OCI-M2 (cell line): ENCODE data around the gene TUBA4B.
A peak's percentile ranks its signal among the peaks of the same experiment; 100 is the strongest.

Source experiments
- DNase-seq: peaks from one replicate; lab custom pipeline; 2025; ENCODE audit not compliant: unreplicated experiment; lab: John Stamatoyannopoulos, UW

Gene TUBA4B

GRCh38 chr2:219218732-219219701 is 34.0 kb upstream of the TUBA4B start, which contains the start of gene ABCB6:
TSS of gene ABCB6 (minus strand) at chr2:219218958. CDS start at chr2:219218673, 285 bp downstream.
- DNase-seq = no peak

DNA sequence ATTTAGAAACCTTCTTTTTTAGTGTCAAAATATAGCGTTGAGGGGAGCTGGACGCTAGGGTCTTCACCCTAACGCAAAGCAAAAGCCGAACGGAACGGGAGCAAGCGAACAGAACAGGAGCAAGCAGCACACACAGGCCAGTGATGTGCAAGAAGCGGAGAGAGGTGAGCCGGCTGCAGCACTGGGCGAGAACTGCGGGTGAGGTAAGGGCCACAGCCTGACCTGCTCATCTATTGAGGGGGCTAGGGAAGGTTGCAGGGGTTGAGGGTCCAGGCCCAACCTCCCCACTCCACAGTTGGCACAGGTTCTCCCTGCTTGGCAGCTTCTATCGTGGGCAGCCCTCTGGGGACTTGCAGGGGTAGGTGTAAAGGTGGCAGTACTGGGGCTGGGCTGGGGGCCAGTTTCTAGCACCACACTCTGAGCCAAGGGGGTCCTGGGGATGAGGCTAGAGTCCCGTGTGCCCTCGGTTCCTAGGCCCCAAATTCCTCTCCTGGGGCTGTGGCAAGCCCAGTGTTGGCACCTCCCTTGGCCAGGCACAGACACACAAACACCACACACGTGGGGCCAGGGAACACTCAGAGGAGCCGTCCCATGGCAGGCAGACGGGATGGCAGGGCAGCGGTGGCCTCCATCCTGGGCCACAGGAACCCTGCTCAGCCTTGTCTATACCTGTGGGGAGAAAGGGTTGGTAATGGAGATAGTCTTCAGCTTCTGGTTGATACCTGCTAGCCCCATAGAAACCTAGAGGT is 33.1 kb upstream of the TUBA4B start:
- DNase-seq = no peak

- no peak for DNase-seq
These were observed 32.2 kb upstream of the TUBA4B start for GRCh38 chr2:219220652-219221402.

GRCh38 chr2:219221957-219222518 is 31.0 kb upstream of the TUBA4B start:
- DNase-seq = no peak

DNA sequence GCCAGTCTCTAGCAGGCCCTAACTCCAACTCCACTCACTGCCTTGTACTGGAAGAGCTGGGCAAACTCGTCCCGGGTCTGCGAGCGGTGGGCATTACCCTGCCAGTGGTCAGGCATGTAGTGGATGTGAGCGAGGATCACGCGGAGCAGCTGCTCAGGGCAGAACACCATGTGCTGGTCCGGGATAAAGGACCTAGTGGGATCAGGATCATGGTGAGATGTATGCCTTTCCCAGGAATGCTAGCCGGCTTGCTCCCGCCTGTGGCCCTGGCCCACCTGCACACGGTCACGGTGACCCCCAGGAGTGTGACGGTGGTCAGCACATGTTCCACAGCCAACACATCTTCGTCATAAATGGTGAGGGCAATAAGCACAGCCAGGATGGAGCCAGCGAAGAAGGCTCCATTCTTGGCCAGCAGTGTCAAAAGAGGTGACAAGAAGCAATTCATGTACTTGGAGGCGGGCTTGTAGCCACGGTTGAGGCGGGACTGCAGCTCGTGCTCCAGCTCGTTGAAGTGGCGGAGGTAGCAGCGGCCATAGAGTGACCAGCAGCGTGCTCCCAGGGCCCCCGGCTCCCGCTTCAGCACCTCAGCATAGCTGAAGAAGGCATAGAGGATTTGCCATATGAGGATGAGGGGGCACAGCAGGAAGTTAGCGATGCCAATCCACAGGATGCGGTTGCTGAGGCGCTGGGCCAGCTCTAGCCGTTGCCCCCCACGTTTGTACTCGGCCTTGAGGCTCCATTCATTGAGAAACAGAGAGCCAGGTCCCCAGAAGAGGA is 29.0 kb upstream of the TUBA4B start:
- DNase-seq = no peak

- DNase-seq = no peak
These were observed 27.7 kb upstream of the TUBA4B start for GRCh38 chr2:219225350-219225749.

DNA sequence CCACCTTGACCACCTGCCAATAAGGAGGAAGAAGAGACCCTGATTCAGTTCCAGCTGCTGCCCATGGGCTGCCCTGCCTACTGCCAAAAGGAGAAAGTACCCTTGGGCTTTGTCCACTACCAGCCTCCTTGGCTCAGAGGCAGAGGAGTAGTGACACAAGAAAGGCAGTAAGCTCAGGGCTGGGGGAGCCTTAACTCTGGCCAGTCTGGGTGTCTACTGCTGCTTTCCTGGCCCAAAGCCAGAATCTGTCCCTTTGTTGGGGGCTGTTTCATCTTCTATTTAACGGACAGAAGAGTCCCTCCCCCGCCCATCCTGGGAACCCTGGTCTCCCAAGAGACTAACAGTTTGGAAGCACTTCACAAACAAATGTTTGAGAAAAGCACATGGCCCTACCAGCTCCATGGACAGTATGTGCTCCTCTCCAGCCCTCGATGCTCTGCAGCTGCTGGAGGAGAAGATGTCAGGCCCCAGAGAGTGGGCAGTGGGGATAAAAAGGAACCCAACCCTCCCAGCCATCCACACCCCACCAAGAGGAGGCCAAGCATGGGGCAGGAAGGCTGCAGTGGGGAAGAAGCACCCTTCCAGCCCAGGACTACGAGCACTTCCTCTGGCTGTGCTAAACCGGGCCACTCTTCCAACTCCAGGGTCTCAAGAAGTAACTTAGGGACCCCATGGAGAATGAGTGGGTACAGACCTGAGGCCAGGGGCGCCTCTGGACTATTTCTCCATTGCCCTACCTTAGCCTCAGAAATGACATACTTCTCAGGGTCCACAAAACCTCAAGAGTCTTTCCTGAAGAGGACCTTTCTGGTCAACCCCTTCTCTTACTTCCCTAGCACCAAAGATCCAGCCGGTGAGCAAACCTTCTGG is 24.8 kb upstream of the TUBA4B start:
- no peak for DNase-seq

DNA sequence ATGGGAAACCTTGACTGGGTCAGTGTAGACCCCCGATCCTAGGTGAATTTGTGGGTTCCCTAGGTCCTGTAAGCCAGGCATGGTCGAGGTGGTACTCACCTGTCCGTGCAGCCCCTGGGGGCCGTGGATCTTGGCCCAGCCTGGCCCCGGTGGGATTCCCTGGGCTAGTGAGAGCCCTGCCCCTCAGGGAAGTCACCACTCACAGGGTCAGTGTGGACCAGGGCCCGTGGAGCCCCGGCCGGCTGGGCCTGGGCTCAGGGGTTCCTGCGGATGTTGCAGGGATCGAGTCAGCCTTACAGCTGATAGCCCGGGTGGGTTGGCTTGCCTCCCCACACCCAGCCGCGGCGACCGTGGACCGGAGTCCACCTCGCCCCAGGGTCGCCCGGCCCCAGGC is 24.1 kb upstream of the TUBA4B start:
- DNase-seq = no peak

DNA sequence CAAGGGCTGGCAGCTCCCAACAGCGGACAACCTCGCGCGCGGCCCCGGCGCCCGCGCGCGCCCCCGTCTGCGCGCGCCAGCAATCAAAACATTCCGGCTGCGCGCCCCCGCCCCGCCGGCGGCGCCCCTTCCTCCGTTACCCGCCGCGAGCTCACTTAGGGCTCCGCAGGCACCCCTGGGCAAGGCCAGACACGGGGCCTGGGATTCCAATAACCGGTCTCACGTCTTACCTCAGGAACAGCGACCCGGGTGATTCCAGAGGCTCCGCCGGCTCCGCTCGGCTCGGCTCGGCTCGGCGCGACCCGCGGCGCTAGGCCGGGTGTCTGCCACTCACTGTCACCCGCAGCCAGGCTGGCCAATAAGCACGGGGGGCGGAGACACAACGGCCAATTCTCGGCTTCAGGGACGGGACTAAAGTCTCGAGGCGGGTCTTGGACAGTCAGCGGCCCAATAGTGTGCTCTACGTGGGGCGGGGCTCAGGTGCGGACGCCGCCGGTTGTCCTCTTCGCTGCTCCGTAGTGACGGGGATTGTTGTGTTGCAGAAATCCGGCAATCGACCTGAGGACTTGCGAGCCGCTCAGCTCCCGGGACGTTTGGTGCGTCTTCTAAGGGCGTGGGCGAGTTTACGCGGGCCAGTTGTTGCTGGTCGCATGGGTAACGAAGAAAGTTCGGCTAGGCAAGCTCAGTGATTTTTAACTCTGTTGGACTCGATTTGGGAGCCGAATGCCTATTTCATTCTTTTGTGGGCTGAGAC is 23.6 kb upstream of the TUBA4B start, which contains the start of the genes ANKZF1 and ATG9A:
TSS of gene ANKZF1 (plus strand) at position 502 of the 754 bp plus-strand sequence. CDS start 452 bp downstream, outside the sequence.
TSS of gene ATG9A (minus strand) at position 332 of the 754 bp plus-strand sequence. CDS start 1,612 bp downstream, outside the sequence.
- peak; percentile 94 for DNase-seq

- peak; percentile 5 for DNase-seq
These were observed 22.9 kb upstream of the TUBA4B start for GRCh38 chr2:219230059-219230540.

GRCh38 chr2:219234331-219234730 is 18.7 kb upstream of the TUBA4B start:
- DNase-seq = no peak

- DNase-seq = no peak
These were observed 9.7 kb upstream of the TUBA4B start for GRCh38 chr2:219243291-219243761.

GRCh38 chr2:219244789-219245147 is 8.3 kb upstream of the TUBA4B start:
- no peak for DNase-seq

DNA sequence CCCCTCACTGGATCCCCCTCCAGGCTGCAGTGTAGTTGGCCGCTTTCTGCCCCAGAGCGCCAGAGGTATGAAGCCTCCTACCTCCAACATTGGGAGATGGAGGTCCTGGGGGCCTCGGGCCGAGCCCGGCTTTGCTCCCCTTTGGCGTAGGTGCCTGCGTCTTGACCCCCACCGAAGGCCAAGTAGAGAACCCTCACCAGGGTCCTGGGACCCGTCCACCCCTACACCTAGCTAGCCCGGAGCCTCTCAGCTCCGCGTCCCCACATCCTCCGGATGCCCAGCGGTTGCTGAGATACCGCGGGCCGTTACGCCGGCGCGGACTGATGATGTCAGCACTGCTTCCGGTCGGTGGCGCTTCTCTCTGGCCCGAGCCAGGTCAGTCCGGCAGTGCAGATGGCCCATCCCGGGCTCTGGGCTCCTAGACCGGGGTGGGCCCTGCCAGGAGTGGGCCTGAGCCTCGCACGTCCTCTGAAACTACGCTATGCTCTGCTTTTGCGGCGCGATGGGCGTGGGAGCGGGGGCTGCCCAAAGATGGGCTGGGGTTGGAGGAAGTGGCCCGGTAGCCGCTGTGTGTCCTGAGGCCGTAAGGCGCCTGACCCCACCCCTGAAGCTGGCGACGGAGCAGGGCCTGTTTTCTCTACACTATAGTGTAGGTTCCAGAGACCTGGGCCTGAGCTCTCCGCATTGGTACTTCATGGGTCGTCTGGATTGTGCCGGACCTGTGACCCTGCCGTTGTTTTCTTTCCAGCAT is 7.7 kb upstream of the TUBA4B start, which contains the start of the genes GLB1L and STK16:
TSS of gene GLB1L (minus strand) at position 297 of the 751 bp plus-strand sequence. CDS start 1,871 bp downstream, outside the sequence.
TSS of gene STK16 (plus strand) at position 332 of the 751 bp plus-strand sequence. CDS start 521 bp downstream, outside the sequence.
- DNase-seq = peak; percentile 63

GRCh38 chr2:219245899-219246230 is 7.2 kb upstream of the TUBA4B start:
- no peak for DNase-seq

DNA sequence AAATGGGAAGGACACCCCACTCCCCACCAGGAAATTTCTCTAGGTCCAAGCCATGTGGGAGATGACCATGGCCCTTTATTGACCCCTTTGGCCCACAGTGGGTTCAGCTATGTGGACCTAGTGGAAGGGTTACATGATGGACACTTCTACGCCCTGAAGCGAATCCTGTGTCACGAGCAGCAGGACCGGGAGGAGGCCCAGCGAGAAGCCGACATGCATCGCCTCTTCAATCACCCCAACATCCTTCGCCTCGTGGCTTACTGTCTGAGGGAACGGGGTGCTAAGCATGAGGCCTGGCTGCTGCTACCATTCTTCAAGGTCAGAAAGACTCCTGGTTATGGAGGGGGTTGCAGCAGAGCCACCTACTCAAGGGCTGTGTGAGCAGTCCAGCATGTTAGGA is 6.5 kb upstream of the TUBA4B start:
- DNase-seq = no peak
